Nephron (organoid): ENCODE data around the gene EXD3.

Source experiments
- H3K27ac Mint-ChIP-seq, 3 experiments: 2 replicates each; pipeline ENCODE4 v1.8.0; 2020; ENCODE audit warnings: mixed read lengths in 3 of 3, mild to moderate bottlenecking in 2 of 3, moderate library complexity in 1 of 3
- H3K27me3 Mint-ChIP-seq: 2 replicates; pipeline ENCODE4 v1.8.0; 2021; ENCODE audit warnings: low read depth, mild to moderate bottlenecking, moderate library complexity, mixed read lengths
- H3K36me3 Mint-ChIP-seq: 2 replicates; pipeline ENCODE4 v1.8.0; 2020; ENCODE audit warnings: low read depth, mixed read lengths
- H3K4me1 Mint-ChIP-seq: 2 replicates; pipeline ENCODE4 v1.8.0; 2020; ENCODE audit warnings: mixed read lengths
- H3K4me3 Mint-ChIP-seq, 3 experiments: 2 replicates each; pipeline ENCODE4 v1.8.0; 2020; ENCODE audit warnings: mild to moderate bottlenecking in 3 of 3, mixed read lengths in 3 of 3, moderate library complexity in 2 of 3
- H3K9me3 Mint-ChIP-seq: 2 replicates; pipeline ENCODE4 v1.8.0; 2020; ENCODE audit warnings: mixed read lengths
- TF ChIP-seq, protein P1 (sequence below), 3 experiments: fragments of 200-600 bp; sonication (generic); IDR thresholded peaks; one replicate each; pipeline ENCODE4 v1.5.0; 2021; ENCODE audit warnings: antibody characterized with exemption in 3 of 3; ENCODE audit not compliant: unreplicated experiment in 3 of 3

Gene EXD3

DNA sequence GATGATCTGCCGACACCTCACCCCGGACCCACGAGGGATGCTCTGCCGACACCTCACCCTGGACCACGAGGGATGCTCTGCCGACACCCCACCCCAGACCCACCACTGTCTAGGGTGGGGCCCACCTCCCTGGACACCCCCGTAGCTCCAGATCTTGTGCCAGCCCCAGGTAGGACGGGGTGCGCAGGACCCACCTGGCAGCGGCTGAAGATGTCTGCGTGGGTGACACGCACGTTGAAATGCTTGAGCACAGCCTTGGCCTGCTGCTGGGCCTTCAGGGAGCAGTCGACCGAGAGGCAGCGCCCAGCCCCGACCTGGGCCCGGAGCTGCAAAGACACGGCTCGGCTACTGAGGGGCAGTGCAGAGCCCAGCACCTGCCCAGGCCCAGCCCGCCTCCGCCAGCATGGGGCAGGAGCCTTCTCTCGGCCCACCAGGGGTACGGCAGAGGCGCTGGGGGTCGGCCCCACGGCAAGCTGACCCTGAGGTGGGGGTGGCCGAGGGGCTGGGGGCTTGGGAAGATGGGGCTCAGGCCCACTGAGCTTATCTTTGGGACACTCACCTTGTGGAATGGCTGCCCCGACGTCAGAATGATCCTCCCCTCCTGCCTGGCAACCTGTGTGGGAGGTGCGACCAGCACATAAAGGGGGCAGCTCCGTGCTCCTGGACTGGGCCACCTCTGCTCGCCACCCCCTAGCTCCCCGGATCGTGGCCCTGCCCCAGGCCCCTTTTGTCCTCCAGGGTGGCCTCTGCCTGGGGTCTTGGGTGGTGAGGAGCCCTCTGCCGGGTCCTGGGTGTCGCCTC lies 99.2 kb downstream of the EXD3 start:
- H3K27me3 Mint-ChIP-seq, result no peaks in the 10 kb centered on the region
- no peak overlapping the region for H3K4me3 Mint-ChIP-seq
- TF ChIP-seq, protein P1, sequence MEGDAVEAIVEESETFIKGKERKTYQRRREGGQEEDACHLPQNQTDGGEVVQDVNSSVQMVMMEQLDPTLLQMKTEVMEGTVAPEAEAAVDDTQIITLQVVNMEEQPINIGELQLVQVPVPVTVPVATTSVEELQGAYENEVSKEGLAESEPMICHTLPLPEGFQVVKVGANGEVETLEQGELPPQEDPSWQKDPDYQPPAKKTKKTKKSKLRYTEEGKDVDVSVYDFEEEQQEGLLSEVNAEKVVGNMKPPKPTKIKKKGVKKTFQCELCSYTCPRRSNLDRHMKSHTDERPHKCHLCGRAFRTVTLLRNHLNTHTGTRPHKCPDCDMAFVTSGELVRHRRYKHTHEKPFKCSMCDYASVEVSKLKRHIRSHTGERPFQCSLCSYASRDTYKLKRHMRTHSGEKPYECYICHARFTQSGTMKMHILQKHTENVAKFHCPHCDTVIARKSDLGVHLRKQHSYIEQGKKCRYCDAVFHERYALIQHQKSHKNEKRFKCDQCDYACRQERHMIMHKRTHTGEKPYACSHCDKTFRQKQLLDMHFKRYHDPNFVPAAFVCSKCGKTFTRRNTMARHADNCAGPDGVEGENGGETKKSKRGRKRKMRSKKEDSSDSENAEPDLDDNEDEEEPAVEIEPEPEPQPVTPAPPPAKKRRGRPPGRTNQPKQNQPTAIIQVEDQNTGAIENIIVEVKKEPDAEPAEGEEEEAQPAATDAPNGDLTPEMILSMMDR (IDR thresholded peaks at IDR 0.05; ENCODE audit: unreplicated experiment in 3 of 3), result no peak
- H3K4me1 Mint-ChIP-seq, result no peaks in the 10 kb centered on the region
- peaks cover 6% of the 10 kb centered on the region for H3K36me3 Mint-ChIP-seq
- H3K9me3 Mint-ChIP-seq, result no peaks in the 10 kb centered on the region
- no peak overlapping the region for H3K27ac Mint-ChIP-seq

DNA sequence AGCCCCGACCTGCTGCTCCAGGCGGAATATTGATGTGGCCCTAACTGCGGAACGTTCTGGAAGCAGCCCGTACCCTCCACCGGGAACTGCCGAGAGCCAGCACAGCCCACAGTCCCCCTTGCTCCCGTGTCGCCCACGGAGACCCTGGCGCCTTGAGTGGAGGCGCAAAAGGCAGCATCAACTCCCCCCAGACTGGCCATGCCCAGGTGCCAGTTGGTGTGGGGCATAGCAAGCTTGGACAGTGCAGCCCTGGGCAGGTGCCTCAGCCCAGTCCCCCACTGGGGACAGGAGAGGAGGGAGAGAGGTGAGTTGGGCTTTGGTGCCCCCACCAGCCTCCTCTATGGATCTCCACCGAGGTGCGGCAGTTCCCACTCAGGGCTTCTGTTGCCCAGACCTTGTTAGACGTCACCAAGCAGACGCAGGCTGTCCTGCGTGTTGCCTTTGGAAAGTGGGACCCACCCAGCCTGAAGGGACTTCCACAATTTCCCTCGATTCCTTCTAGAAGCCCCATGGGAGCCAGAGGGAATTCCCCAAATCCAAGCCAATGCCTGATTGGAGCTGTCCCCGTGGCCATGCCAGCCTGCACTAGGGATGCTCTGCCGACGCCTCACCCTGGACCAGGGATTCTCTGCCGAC lies 101.1 kb downstream of the EXD3 start:
- Mint-ChIP-seq H3K4me1 (no peaks in the 10 kb centered on the region), H3K27ac (no peak overlapping the region), H3K4me3 (no peak overlapping the region), H3K36me3 (peaks cover 3% of the 10 kb centered on the region), H3K27me3 (no peaks in the 10 kb centered on the region), H3K9me3 (no peaks in the 10 kb centered on the region)
- TF ChIP-seq, protein P1 (IDR thresholded peaks at IDR 0.05; ENCODE audit: unreplicated experiment in 3 of 3), result no peak

DNA sequence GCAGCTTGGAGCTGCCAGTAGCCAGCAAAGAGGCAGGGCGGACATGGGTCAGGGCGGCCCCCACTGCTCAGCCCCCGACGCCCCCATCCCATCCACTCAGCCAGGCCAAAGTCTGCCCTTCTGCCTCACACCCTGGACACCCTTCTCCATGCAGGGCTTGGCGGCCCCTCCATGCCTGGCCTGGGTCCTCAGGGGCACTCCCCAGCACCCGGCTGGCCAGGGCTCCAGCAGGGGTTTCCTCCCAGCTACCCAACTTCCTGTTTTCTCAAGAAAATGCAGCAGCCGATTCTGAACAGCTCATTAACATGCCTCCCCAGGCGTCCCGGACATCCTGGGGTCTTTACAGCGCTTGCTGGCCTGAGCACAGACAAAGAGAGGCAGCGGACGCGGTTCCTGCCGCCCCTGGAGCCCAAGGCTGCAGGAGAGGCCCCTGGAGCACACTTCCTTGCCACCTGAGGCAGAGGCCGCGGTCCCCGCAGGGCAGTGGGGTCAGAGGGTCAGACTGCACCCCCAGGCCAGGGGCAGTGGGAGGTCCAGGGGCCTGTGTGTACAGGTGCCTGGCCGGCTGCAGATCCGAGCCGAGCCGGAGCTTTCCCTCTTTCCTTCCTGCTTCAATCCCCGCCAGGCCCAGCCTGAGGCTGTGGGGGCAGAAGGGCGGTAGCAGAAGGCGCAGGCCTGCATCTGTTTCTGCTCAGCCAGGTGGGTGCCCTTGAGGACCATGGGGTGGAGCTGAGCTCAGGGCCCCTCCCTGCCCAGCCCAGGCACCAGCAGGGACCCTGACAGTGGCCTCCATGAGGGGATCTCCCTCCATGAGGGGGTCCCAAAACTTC lies 102.2 kb downstream of the EXD3 start:
- peak overlapping the region in 1 of 3 experiments; percentile 20 for H3K27ac Mint-ChIP-seq
- TF ChIP-seq, protein P1 (IDR thresholded peaks at IDR 0.05; ENCODE audit: unreplicated experiment in 3 of 3), result no peak
- H3K4me3 Mint-ChIP-seq, result no peak overlapping the region
- peaks cover 3% of the 10 kb centered on the region for H3K36me3 Mint-ChIP-seq
- no peaks in the 10 kb centered on the region for H3K4me1 Mint-ChIP-seq
- no peaks in the 10 kb centered on the region for H3K9me3 Mint-ChIP-seq
- no peaks in the 10 kb centered on the region for H3K27me3 Mint-ChIP-seq

DNA sequence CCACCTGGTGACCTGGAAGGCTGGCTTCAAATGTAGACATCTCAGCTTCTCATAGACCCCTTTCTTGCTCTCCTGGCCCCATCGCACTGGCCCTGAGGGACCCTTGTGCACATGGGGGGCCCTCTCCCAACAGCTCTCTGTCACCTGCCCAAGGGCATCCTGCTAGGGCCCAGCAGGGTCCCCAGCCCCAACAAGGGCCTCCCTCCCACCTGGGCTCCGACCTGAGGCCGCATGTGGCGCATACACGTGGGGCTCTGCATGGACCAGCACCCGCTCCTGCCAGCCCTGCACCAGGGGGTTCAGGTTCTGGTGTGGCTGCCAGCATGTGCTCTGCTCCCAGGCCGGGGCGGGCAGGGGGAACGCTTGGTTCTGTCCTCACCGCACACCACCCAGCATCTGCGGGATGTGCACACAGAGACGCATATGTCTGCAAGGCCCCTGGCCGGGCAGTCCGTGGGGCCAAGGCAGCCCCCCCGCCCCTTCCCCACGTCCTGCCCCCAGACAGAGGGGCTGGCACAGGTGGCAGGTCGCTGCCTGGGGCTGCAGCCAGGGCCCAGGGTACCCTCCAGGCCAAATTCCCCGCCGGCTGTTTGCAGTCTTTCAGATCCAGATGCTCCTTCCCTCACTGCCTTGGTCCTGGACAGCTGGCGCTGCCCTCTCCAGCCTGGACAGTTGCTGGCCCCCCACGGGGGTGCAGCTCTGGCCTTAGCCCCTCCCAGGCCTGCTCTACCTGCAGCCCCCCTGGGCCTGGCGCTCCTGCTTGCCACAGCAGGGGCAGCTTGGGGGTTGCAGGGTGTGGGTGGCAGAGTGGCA lies 103.0 kb downstream of the EXD3 start:
- Mint-ChIP-seq H3K27me3 (no peaks in the 10 kb centered on the region), H3K27ac (no peak overlapping the region), H3K9me3 (no peaks in the 10 kb centered on the region), H3K4me3 (no peak overlapping the region), H3K36me3 (peaks cover under 1% of the 10 kb centered on the region), H3K4me1 (no peaks in the 10 kb centered on the region)
- TF ChIP-seq, protein P1 (IDR thresholded peaks at IDR 0.05; ENCODE audit: unreplicated experiment in 3 of 3), result no peak

DNA sequence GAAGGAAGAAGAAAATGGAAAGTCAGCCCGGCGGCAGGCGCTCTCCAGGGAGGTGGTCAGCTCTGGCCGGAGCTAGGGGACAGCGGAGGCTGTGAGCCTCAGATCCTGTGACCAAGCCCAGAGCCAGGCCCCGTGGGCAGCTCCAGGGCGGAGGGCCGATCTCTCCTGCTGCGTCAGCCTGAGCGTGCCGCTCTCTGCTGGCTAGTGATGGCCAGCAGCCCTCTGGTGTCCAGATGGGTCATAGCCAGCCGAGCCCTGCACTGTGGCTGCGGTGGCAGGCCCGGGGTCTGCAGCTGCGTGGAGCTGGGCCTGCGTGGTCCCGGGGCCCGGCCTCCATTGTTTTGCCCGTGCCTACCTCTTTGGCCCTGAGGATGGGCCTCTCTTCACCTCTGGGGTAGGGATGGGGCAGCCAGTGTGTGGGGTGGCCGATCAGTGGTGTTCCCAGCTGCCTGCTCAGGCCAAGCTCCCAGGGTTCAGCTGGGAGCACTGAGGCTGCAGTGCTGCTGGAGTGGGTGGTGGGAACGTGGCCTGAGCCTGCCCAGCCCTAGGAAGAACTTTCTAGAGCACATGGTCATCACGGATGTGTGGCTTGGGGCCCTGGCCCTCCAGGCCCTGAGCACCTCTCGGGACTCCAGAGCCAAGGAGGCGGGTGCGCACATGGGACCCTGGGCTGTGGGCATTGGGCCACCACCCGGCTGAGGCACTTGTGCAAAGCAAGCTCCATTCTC lies 103.8 kb downstream of the EXD3 start:
- no peaks in the 10 kb centered on the region for H3K4me1 Mint-ChIP-seq
- TF ChIP-seq, protein P1 (IDR thresholded peaks at IDR 0.05; ENCODE audit: unreplicated experiment in 3 of 3), result peak in 1 of 3 experiments; percentile 24
- H3K27ac Mint-ChIP-seq, result no peak overlapping the region
- no peaks in the 10 kb centered on the region for H3K27me3 Mint-ChIP-seq
- no peak overlapping the region for H3K4me3 Mint-ChIP-seq
- no peaks in the 10 kb centered on the region for H3K36me3 Mint-ChIP-seq
- H3K9me3 Mint-ChIP-seq, result no peaks in the 10 kb centered on the region
